ENCODE measurements around the gene COG5.
"Not testable (repeated sequence)": the region's sequence is repeated elsewhere in the genome, so short reads cannot be mapped to it uniquely, and the experiment has no call there.

- TF ChIP-seq CTCF (IDR thresholded peaks at IDR 0.05; ENCODE audit: poor library complexity); EZH2phosphoT487 (IDR thresholded peaks at IDR 0.05; ENCODE audit: low read depth, severe bottlenecking, unreplicated experiment); EZH2 (IDR thresholded peaks at IDR 0.05; ENCODE audit: borderline replicate concordance): not testable (repeated sequence)
Observed at GRCh38 chr7:107155726-107156125, 408.0 kb downstream of the COG5 start.
